ENCODE results near the gene CNTN5.

CNTN5 gene

GRCh38 chr11:99593197-99593596 is 572.4 kb downstream of the CNTN5 start:
- no peak overlapping the region for H3K4me3 ChIP-seq (ENCODE audit: low read length)
- TF ChIP-seq, protein P1, sequence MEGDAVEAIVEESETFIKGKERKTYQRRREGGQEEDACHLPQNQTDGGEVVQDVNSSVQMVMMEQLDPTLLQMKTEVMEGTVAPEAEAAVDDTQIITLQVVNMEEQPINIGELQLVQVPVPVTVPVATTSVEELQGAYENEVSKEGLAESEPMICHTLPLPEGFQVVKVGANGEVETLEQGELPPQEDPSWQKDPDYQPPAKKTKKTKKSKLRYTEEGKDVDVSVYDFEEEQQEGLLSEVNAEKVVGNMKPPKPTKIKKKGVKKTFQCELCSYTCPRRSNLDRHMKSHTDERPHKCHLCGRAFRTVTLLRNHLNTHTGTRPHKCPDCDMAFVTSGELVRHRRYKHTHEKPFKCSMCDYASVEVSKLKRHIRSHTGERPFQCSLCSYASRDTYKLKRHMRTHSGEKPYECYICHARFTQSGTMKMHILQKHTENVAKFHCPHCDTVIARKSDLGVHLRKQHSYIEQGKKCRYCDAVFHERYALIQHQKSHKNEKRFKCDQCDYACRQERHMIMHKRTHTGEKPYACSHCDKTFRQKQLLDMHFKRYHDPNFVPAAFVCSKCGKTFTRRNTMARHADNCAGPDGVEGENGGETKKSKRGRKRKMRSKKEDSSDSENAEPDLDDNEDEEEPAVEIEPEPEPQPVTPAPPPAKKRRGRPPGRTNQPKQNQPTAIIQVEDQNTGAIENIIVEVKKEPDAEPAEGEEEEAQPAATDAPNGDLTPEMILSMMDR (conservative IDR thresholded peaks at IDR 0.05; ENCODE audit: low read length), result no peak
- no peak for DNase-seq (ENCODE audit: low read depth)

DNA sequence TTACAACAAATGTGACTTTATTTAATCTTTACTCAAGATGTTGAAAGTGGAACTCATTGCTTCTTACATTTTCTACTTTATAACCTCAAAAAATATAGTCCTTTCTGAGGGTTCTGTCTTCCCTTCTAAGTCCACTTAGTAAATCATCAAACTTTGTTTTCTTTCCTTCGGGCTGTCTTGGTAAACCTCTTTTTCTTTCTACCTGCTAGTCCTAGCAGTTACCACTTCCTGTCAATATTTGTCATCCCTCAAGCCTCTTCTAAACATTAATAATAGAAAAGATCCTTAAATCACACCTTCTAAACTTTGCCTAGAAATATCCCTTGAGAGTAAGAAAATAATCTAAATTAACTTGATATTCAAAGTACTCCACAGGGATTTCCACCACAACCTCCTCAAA is 580.4 kb downstream of the CNTN5 start:
- DNase-seq (ENCODE audit: low read depth), result no peak
- TF ChIP-seq, protein P1 (conservative IDR thresholded peaks at IDR 0.05; ENCODE audit: low read length), result no peak
- H3K4me3 ChIP-seq (ENCODE audit: low read length), result no peak overlapping the region

DNA sequence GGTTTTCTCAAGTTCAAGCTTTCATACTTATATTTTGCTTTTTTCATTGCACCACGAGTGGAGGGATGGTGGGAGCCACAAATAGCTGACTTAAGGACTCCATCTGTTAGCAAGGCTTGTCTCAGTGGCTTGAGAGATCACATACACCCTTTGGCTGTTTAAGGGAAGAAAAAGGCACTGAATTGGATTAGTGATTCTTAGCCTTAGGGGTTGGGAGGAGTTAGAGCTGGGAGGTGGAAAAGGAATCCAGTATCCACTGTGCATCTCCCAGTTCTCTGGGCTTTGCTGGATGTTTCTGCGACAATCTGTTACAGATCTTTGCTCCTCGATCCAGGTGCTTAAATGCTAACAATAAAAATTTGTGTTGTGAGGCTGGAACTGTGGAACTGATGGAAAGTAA is 593.6 kb downstream of the CNTN5 start:
- no peak for DNase-seq (ENCODE audit: low read depth)
- H3K4me3 ChIP-seq (ENCODE audit: low read length), result no peak overlapping the region
- TF ChIP-seq, protein P1 (conservative IDR thresholded peaks at IDR 0.05; ENCODE audit: low read length), result no peak

- DNase-seq (ENCODE audit: low read depth), result no peak
- TF ChIP-seq, protein P1 (conservative IDR thresholded peaks at IDR 0.05; ENCODE audit: low read length), result no peak
Measured at GRCh38 chr11:99630629-99631028, 609.9 kb downstream of the CNTN5 start.

DNA sequence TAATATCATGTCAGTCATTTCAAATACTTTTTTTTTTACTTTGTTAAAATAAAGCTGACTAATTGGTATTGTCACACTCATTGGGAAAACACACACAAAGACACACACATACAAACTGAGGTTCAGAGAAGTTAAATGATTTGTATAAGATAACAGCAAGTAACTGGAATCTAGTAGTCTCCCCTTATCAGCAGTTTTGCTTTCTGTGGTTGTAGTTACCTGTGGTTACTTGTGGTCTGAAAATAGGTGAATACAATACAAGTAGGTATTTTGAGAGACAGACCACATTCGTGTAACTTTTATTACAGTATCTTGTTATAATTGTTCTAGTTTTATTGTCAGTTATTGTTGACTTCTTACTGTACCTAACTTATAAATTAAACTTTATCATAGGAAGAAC is 610.9 kb downstream of the CNTN5 start:
- no peak for DNase-seq (ENCODE audit: low read depth)
- TF ChIP-seq, protein P1 (conservative IDR thresholded peaks at IDR 0.05; ENCODE audit: low read length), result no peak
- no peak overlapping the region for H3K4me3 ChIP-seq (ENCODE audit: low read length)

More at GRCh38 chr11:99630629-99631028, 609.9 kb downstream of the CNTN5 start:
- no peak overlapping the region for H3K4me3 ChIP-seq (ENCODE audit: low read length)

- no peak for DNase-seq (ENCODE audit: low read depth)
- TF ChIP-seq, protein P1 (conservative IDR thresholded peaks at IDR 0.05; ENCODE audit: low read length), result no peak
Measured at GRCh38 chr11:99632969-99633368, 612.2 kb downstream of the CNTN5 start.

GRCh38 chr11:99634581-99634980 is 613.8 kb downstream of the CNTN5 start:
- TF ChIP-seq, protein P1 (conservative IDR thresholded peaks at IDR 0.05; ENCODE audit: low read length), result no peak
- DNase-seq (ENCODE audit: low read depth), result no peak

More at GRCh38 chr11:99632969-99633368, 612.2 kb downstream of the CNTN5 start:
- no peak overlapping the region for H3K4me3 ChIP-seq (ENCODE audit: low read length)

More at GRCh38 chr11:99634581-99634980, 613.8 kb downstream of the CNTN5 start:
- no peak overlapping the region for H3K4me3 ChIP-seq (ENCODE audit: low read length)

Data from AG10803 (cell line).